Measurements from ENCODE around the gene TEX38.
"Not testable (repeated sequence)": the region's sequence is repeated elsewhere in the genome, so short reads cannot be mapped to it uniquely, and the experiment has no call there.

Gene TEX38

DNA sequence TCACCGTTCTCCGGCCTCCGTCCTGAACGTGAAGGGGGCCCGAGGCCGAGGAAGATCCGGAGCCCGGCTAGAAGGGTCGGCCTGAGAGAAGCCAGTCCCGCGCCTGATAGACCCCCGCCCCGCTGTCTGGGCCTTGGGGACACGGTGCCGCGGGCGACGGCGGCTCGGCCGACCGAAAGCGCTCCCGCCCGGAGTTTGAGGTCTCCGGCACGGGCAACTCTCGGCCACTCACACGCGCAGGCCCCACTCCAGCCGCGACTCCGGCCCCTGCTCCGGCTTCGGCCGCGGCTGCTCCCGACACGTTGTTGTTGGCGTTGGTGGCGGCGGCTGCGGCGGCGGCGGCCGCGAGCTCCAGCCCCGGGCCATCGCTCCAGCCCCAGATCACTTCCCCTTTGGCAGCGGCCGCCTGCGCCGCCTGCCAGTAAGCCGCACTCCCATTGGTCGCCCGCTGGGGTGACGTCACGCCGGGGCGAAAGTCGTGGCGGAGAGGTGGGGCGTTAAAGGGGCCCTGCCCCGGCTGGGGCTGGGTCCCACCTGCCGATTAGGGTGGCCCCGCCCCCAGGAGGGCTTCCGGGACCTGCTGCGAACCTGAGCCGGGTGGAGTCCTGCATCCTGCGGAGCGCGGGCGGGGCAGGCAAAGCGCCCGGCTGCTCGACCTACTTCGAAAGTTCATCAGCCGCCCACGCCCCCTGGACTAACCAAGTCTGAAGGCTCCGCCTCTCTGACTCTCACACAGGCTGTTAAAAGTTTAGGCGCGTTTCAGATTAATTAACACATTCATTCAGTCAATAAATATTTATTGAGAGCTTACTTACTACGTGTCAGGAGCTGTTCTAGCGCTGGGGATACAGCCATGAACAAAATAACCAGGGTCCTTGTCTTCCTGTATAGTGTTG, 47.3 kb downstream of the TEX38 start, which contains the start of gene EFCAB14:
Gene EFCAB14 (minus strand): TSS at position 388 of the 896 bp plus-strand sequence. CDS start 1,027 bp downstream, outside the sequence.
- Mint-ChIP-seq H3K27ac (peak within 1 kb of the TSS; percentile 79 to 91 (median 81)), H3K9me3 (no peaks in the 10 kb centered on the region), H3K27me3 (ENCODE audit: low read depth) (peaks cover 8% of the 10 kb centered on the region), H3K36me3 (ENCODE audit: low read depth) (peaks cover 13% of the 10 kb centered on the region), H3K4me3 (peak within 1 kb of the TSS; percentile 95 to 99 (median 98)), H3K4me1 (peaks cover 31% of the 10 kb centered on the region)
- TF ChIP-seq, protein P1, sequence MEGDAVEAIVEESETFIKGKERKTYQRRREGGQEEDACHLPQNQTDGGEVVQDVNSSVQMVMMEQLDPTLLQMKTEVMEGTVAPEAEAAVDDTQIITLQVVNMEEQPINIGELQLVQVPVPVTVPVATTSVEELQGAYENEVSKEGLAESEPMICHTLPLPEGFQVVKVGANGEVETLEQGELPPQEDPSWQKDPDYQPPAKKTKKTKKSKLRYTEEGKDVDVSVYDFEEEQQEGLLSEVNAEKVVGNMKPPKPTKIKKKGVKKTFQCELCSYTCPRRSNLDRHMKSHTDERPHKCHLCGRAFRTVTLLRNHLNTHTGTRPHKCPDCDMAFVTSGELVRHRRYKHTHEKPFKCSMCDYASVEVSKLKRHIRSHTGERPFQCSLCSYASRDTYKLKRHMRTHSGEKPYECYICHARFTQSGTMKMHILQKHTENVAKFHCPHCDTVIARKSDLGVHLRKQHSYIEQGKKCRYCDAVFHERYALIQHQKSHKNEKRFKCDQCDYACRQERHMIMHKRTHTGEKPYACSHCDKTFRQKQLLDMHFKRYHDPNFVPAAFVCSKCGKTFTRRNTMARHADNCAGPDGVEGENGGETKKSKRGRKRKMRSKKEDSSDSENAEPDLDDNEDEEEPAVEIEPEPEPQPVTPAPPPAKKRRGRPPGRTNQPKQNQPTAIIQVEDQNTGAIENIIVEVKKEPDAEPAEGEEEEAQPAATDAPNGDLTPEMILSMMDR (IDR thresholded peaks at IDR 0.05; ENCODE audit: unreplicated experiment in 3 of 3): no peak

- TF ChIP-seq, protein P1 (IDR thresholded peaks at IDR 0.05; ENCODE audit: unreplicated experiment in 3 of 3): no peak
- Mint-ChIP-seq H3K27ac (peak overlapping the region; percentile 5 to 24 (median 14)), H3K9me3 (no peaks in the 10 kb centered on the region), H3K27me3 (ENCODE audit: low read depth) (peaks cover 8% of the 10 kb centered on the region), H3K4me3 (peak overlapping the region; percentile 90 to 95 (median 91)), H3K4me1 (peaks cover 31% of the 10 kb centered on the region), H3K36me3 (ENCODE audit: low read depth) (peaks cover 13% of the 10 kb centered on the region)
Observed at GRCh38 chr1:46719689-46720088, 48.0 kb downstream of the TEX38 start.

DNA sequence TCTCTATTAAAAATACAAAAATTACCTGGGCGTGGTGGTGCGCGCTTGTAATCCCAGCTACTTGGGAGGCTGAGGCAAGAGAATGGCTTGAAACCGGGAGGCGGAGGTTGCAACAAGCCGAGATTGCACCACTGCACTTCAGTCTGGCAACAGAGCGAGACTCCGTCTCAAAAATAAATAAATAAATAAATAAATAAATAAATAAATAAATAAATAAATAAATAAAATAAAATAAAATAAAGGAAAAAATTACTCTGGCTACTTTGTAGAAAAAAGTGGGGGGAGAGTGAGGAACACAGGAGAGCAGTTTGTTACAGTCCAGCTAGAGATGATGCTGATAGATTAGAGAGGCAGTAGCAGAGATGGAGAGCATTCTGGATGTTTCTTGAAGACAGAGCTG, 48.7 kb downstream of the TEX38 start:
- not testable (repeated sequence) for H3K27ac Mint-ChIP-seq, H3K9me3 Mint-ChIP-seq

GRCh38 chr1:46721204-46721603, 49.5 kb downstream of the TEX38 start:
- TF ChIP-seq, protein P1 (IDR thresholded peaks at IDR 0.05; ENCODE audit: unreplicated experiment in 3 of 3): no peak
- Mint-ChIP-seq H3K9me3 (peaks cover 2% of the 10 kb centered on the region), H3K27me3 (ENCODE audit: low read depth) (peaks cover 17% of the 10 kb centered on the region), H3K4me1 (peaks cover 29% of the 10 kb centered on the region), H3K36me3 (ENCODE audit: low read depth) (peaks cover 3% of the 10 kb centered on the region), H3K27ac (no peak overlapping the region), H3K4me3 (peak overlapping the region in 1 of 3 experiments; percentile 2)

More for the DNA sequence above, 48.7 kb downstream of the TEX38 start:
- Mint-ChIP-seq H3K27me3 (ENCODE audit: low read depth) (peaks cover 11% of the 10 kb centered on the region), H3K4me3 (peak overlapping the region; percentile 0 to 3 (median 2)), H3K4me1 (peaks cover 31% of the 10 kb centered on the region)
- not testable (repeated sequence) for H3K36me3 Mint-ChIP-seq (ENCODE audit: low read depth)

DNA sequence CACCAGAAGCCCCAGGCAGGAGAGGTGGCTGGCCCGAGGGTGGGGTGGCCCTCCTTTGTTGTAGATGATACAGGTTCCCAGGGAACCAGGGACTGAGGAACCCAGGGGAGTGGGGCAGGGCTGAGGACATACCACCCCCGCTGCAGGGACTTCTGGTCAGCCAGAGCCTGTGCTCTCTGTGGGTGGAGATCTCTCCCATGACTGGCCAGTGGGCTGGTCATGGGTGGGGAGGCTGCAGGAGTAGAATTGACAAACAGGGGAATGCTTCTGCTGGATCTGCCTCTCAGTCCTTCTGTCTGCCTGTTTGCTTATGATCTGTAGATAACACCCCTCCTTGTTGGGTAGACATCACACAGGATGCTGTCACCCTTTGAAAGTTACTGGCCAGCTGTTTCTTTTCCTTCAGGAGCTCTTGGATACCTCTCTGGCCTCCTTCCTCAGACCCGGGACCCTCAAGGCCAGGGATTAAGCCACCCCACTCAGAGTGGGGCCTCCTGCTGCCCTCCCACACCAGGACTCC, 50.1 kb downstream of the TEX38 start:
- H3K9me3 Mint-ChIP-seq: peaks cover 6% of the 10 kb centered on the region
- TF ChIP-seq, protein P1 (IDR thresholded peaks at IDR 0.05; ENCODE audit: unreplicated experiment in 3 of 3): no peak
- H3K27ac Mint-ChIP-seq: no peak overlapping the region
- peaks cover 24% of the 10 kb centered on the region for H3K4me1 Mint-ChIP-seq
- H3K27me3 Mint-ChIP-seq (ENCODE audit: low read depth): peaks cover 18% of the 10 kb centered on the region
- H3K36me3 Mint-ChIP-seq (ENCODE audit: low read depth): no peaks in the 10 kb centered on the region
- peak overlapping the region in 2 of 3 experiments; percentile 30 to 56 for H3K4me3 Mint-ChIP-seq
